GM12872 (cell line): ENCODE measurements around the gene VWC2.

Experiments
- CTCF ChIP-seq: IDR thresholded peaks from 3 replicates; pipeline ENCODE4 v1.5.1; 2011; ENCODE audit warnings: low read depth, mild to moderate bottlenecking, low read length, moderate library complexity; ENCODE audit not compliant: insufficient read depth

VWC2 gene

GRCh38 chr7:49774459-49775064 lies 1.1 kb downstream of the VWC2 start:
- no peak for TF ChIP-seq CTCF

GRCh38 chr7:49775065-49775948 lies 1.9 kb downstream of the VWC2 start:
- TF ChIP-seq CTCF: no peak

GRCh38 chr7:49775949-49776443 lies 2.6 kb downstream of the VWC2 start:
- no peak for TF ChIP-seq CTCF

GRCh38 chr7:49776994-49777393 lies 3.6 kb downstream of the VWC2 start:
- no peak for TF ChIP-seq CTCF

- TF ChIP-seq CTCF: no peak
Measured at GRCh38 chr7:49778731-49779270, 5.4 kb downstream of the VWC2 start.

- no peak for TF ChIP-seq CTCF
Measured at GRCh38 chr7:49780953-49781352, 7.5 kb downstream of the VWC2 start.

GRCh38 chr7:49781996-49782395 lies 8.6 kb downstream of the VWC2 start:
- TF ChIP-seq CTCF: no peak
